Measurements from ENCODE around the gene TGFBR3.

- TF ChIP-seq, protein P1, sequence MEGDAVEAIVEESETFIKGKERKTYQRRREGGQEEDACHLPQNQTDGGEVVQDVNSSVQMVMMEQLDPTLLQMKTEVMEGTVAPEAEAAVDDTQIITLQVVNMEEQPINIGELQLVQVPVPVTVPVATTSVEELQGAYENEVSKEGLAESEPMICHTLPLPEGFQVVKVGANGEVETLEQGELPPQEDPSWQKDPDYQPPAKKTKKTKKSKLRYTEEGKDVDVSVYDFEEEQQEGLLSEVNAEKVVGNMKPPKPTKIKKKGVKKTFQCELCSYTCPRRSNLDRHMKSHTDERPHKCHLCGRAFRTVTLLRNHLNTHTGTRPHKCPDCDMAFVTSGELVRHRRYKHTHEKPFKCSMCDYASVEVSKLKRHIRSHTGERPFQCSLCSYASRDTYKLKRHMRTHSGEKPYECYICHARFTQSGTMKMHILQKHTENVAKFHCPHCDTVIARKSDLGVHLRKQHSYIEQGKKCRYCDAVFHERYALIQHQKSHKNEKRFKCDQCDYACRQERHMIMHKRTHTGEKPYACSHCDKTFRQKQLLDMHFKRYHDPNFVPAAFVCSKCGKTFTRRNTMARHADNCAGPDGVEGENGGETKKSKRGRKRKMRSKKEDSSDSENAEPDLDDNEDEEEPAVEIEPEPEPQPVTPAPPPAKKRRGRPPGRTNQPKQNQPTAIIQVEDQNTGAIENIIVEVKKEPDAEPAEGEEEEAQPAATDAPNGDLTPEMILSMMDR (IDR thresholded peaks at IDR 0.05): no peak
- no peak for TF ChIP-seq POLR2AphosphoS5 (IDR thresholded peaks at IDR 0.05; ENCODE audit: low read depth, low read length)
- no peak for TF ChIP-seq REST (IDR thresholded peaks at IDR 0.05; ENCODE audit: insufficient read depth in 1 of 2, low read depth in 2 of 2, low read length in 1 of 2)
Measured at GRCh38 chr1:91674107-91674506, 211.8 kb downstream of the TGFBR3 start.

Data from Panc1 (cell line).